NCI-H446 (cell line): Measurements from ENCODE around the gene YBX1.
"Not testable (repeated sequence)": the region's sequence is repeated elsewhere in the genome, so short reads cannot be mapped to it uniquely, and the experiment has no call there.

Experiments used
- DNase-seq, 2 experiments: peaks; one replicate each; lab custom pipeline; 2025; lab: John Stamatoyannopoulos, UW

YBX1 gene

GRCh38 chr1:42689912-42690311 lies 7.7 kb downstream of the YBX1 start:
- DNase-seq: no peak

- no peak for DNase-seq
Measured at GRCh38 chr1:42690477-42691156, 8.4 kb downstream of the YBX1 start.

- DNase-seq: no peak
Measured at GRCh38 chr1:42691157-42691498, 8.9 kb downstream of the YBX1 start.

- DNase-seq: no peak
Measured at GRCh38 chr1:42692461-42692860, 10.2 kb downstream of the YBX1 start.

GRCh38 chr1:42692911-42693310 lies 10.7 kb downstream of the YBX1 start:
- DNase-seq: no peak

GRCh38 chr1:42698081-42698813 lies 16.0 kb downstream of the YBX1 start:
- no peak for DNase-seq

- no peak for DNase-seq
Measured at GRCh38 chr1:42700006-42700405, 17.8 kb downstream of the YBX1 start.

GRCh38 chr1:42703888-42704464 lies 21.8 kb downstream of the YBX1 start:
- DNase-seq: no peak

- DNase-seq: not testable (repeated sequence)
Measured at GRCh38 chr1:42712808-42713207, 30.6 kb downstream of the YBX1 start.

GRCh38 chr1:42713293-42713692 lies 31.1 kb downstream of the YBX1 start:
- no peak for DNase-seq

- DNase-seq: not testable (repeated sequence)
Measured at GRCh38 chr1:42714441-42714840, 32.2 kb downstream of the YBX1 start.

GRCh38 chr1:42720868-42721267 lies 38.6 kb downstream of the YBX1 start:
- no peak for DNase-seq

- DNase-seq: no peak
Measured at GRCh38 chr1:42721926-42722325, 39.7 kb downstream of the YBX1 start.

GRCh38 chr1:42722403-42722802 lies 40.2 kb downstream of the YBX1 start:
- DNase-seq: not testable (repeated sequence)

GRCh38 chr1:42723511-42723910 lies 41.3 kb downstream of the YBX1 start:
- DNase-seq: no peak

- DNase-seq: not testable (repeated sequence)
Measured at GRCh38 chr1:42725820-42726219, 43.6 kb downstream of the YBX1 start.

- DNase-seq: no peak
Measured at GRCh38 chr1:42730002-42730401, 47.8 kb downstream of the YBX1 start.

GRCh38 chr1:42730988-42731387 lies 48.8 kb downstream of the YBX1 start:
- no peak for DNase-seq

GRCh38 chr1:42731585-42731984 lies 49.4 kb downstream of the YBX1 start:
- DNase-seq: no peak

GRCh38 chr1:42732126-42732680 lies 50.0 kb downstream of the YBX1 start:
- DNase-seq: no peak

- no peak for DNase-seq
Measured at GRCh38 chr1:42733415-42734200, 51.4 kb downstream of the YBX1 start.
